ENCODE measurements around the gene SF3B1.

DNA sequence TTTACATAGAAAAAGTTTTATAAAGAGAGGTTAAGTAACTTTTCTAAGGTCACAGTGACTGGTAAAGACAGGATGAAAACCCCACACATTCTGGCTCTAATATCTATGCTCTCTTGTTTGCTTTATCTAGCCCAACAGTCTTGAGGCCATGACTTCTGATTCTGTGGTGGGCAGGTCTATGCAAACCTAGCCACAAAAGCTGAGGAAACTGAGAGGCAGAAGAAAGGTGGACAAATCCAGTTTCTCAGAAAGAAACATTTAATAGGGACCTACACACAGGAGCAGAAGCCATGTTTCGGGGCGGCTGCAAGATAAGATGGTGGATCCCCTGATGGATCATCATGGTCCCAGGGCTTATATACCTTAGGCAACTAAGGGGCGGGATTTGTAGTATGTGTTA is 43.0 kb upstream of the SF3B1 start:
- no peak for TF ChIP-seq ARNTL (CRISPR knock-in tag; IDR thresholded peaks at IDR 0.05; ENCODE audit: borderline replicate concordance, low read depth)
- TF ChIP-seq, protein P1, sequence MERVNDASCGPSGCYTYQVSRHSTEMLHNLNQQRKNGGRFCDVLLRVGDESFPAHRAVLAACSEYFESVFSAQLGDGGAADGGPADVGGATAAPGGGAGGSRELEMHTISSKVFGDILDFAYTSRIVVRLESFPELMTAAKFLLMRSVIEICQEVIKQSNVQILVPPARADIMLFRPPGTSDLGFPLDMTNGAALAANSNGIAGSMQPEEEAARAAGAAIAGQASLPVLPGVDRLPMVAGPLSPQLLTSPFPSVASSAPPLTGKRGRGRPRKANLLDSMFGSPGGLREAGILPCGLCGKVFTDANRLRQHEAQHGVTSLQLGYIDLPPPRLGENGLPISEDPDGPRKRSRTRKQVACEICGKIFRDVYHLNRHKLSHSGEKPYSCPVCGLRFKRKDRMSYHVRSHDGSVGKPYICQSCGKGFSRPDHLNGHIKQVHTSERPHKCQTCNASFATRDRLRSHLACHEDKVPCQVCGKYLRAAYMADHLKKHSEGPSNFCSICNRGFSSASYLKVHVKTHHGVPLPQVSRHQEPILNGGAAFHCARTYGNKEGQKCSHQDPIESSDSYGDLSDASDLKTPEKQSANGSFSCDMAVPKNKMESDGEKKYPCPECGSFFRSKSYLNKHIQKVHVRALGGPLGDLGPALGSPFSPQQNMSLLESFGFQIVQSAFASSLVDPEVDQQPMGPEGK (CRISPR knock-in tag; IDR thresholded peaks at IDR 0.05; ENCODE audit: borderline replicate concordance) = no peak
- no peak for TF ChIP-seq ISL1 (CRISPR knock-in tag; IDR thresholded peaks at IDR 0.05)
- no peak for TF ChIP-seq CSDC2 (CRISPR knock-in tag; IDR thresholded peaks at IDR 0.05)
- TF ChIP-seq ZNF8 (CRISPR knock-in tag; IDR thresholded peaks at IDR 0.05) = no peak
- TF ChIP-seq, protein P2, sequence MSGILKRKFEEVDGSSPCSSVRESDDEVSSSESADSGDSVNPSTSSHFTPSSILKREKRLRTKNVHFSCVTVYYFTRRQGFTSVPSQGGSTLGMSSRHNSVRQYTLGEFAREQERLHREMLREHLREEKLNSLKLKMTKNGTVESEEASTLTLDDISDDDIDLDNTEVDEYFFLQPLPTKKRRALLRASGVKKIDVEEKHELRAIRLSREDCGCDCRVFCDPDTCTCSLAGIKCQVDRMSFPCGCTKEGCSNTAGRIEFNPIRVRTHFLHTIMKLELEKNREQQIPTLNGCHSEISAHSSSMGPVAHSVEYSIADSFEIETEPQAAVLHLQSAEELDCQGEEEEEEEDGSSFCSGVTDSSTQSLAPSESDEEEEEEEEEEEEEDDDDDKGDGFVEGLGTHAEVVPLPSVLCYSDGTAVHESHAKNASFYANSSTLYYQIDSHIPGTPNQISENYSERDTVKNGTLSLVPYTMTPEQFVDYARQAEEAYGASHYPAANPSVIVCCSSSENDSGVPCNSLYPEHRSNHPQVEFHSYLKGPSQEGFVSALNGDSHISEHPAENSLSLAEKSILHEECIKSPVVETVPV (CRISPR knock-in tag; IDR thresholded peaks at IDR 0.05) = no peak

Measured in SK-N-SH treated with all-trans-retinoic acid at 6 μM for 48 hours (cell line).